Measurements from ENCODE around the gene NEO1. TPM values are rescaled to one million over a fixed set of nuclear protein-coding genes. Genes with fewer than 3 reads are reported as not detected.
"Not testable (repeated sequence)": the region's sequence is repeated elsewhere in the genome, so short reads cannot be mapped to it uniquely, and the experiment has no call there.

The NEO1 gene
- polyA plus RNA-seq, 1 donor from 2014 or later = 57.0 TPM

- no peaks in the 10 kb centered on the region for H3K36me3 ChIP-seq (ENCODE audit: insufficient read depth, low read length)
- no peaks in the 10 kb centered on the region for H3K9me2 ChIP-seq (ENCODE audit: insufficient read depth, low read length)
- H3K27me3 ChIP-seq (ENCODE audit: insufficient read depth, low read depth, low read length) = no peaks in the 10 kb centered on the region
- H4K20me1 ChIP-seq (ENCODE audit: insufficient read depth) = no peaks in the 10 kb centered on the region
- H3K9ac ChIP-seq (ENCODE audit: low read length) = no peak overlapping the region
- TF ChIP-seq SMC3 (conservative IDR thresholded peaks at IDR 0.05; ENCODE audit: poor library complexity) (no peak), TAF1 (IDR thresholded peaks at IDR 0.05; ENCODE audit: low read depth) (no peak), EZH2 (IDR thresholded peaks at IDR 0.05; ENCODE audit: borderline replicate concordance, insufficient read depth, low read length, poor library complexity, severe bottlenecking) (no peak), CTCF (IDR thresholded peaks at IDR 0.05; ENCODE audit: poor library complexity, severe bottlenecking) (no peak), POLR2AphosphoS5 (IDR thresholded peaks at IDR 0.05) (no peak), RAD21 (conservative IDR thresholded peaks at IDR 0.05) (no peak), REST (IDR thresholded peaks at IDR 0.05; ENCODE audit: borderline replicate concordance) (no peak), MXI1 (conservative IDR thresholded peaks at IDR 0.05; ENCODE audit: poor library complexity, severe bottlenecking) (no peak), EP300 (conservative IDR thresholded peaks at IDR 0.05; ENCODE audit: poor library complexity, severe bottlenecking) (no peak)
- H2AFZ ChIP-seq (ENCODE audit: low read depth, low read length) = no peak overlapping the region
- no peaks in the 10 kb centered on the region for H3K79me2 ChIP-seq (replicated peaks; ENCODE audit: insufficient read depth, low read length)
- H3K27ac ChIP-seq (ENCODE audit: low read length) = no peak overlapping the region
- H3K4me2 ChIP-seq (ENCODE audit: low read length) = no peak overlapping the region
- H3K4me3 ChIP-seq (ENCODE audit: low read length) = no peak overlapping the region
- H3K9me3 ChIP-seq (ENCODE audit: low read length) = no peaks in the 10 kb centered on the region
- no peaks in the 10 kb centered on the region for H3F3A ChIP-seq (ENCODE audit: insufficient read depth, low read length, poor library complexity, severe bottlenecking)
Measured at GRCh38 chr15:73296609-73297353, 244.5 kb downstream of the NEO1 start.

- Histone ChIP-seq H3K9me3 (ENCODE audit: low read length) (no peaks in the 10 kb centered on the region), H3K9ac (ENCODE audit: low read length) (no peak overlapping the region), H3K4me3 (ENCODE audit: low read length) (no peak overlapping the region), H3K36me3 (ENCODE audit: insufficient read depth, low read length) (no peaks in the 10 kb centered on the region), H3K27me3 (ENCODE audit: insufficient read depth, low read depth, low read length) (no peaks in the 10 kb centered on the region), H3K4me2 (ENCODE audit: low read length) (no peak overlapping the region), H3K79me2 (replicated peaks; ENCODE audit: insufficient read depth, low read length) (no peaks in the 10 kb centered on the region), H4K20me1 (ENCODE audit: insufficient read depth) (no peaks in the 10 kb centered on the region), H3K9me2 (ENCODE audit: insufficient read depth, low read length) (no peaks in the 10 kb centered on the region), H3F3A (ENCODE audit: insufficient read depth, low read length, poor library complexity, severe bottlenecking) (no peaks in the 10 kb centered on the region), H3K27ac (ENCODE audit: low read length) (no peak overlapping the region), H2AFZ (ENCODE audit: low read depth, low read length) (no peak overlapping the region)
- TF ChIP-seq RAD21 (conservative IDR thresholded peaks at IDR 0.05) = no peak
- no peak for TF ChIP-seq EP300 (conservative IDR thresholded peaks at IDR 0.05; ENCODE audit: poor library complexity, severe bottlenecking)
- no peak for TF ChIP-seq REST (IDR thresholded peaks at IDR 0.05; ENCODE audit: borderline replicate concordance)
- no peak for TF ChIP-seq MXI1 (conservative IDR thresholded peaks at IDR 0.05; ENCODE audit: poor library complexity, severe bottlenecking)
Measured at GRCh38 chr15:73298522-73299245, 246.4 kb downstream of the NEO1 start.

- not testable (repeated sequence) for H3K36me3 ChIP-seq (ENCODE audit: insufficient read depth, low read length); H4K20me1 ChIP-seq (ENCODE audit: insufficient read depth); H3F3A ChIP-seq (ENCODE audit: insufficient read depth, low read length, poor library complexity, severe bottlenecking); H3K4me2 ChIP-seq (ENCODE audit: low read length); H3K4me3 ChIP-seq (ENCODE audit: low read length); H3K27ac ChIP-seq (ENCODE audit: low read length); H2AFZ ChIP-seq (ENCODE audit: low read depth, low read length); H3K9me3 ChIP-seq (ENCODE audit: low read length); H3K9ac ChIP-seq (ENCODE audit: low read length); H3K9me2 ChIP-seq (ENCODE audit: insufficient read depth, low read length); H3K27me3 ChIP-seq (ENCODE audit: insufficient read depth, low read depth, low read length); H3K79me2 ChIP-seq (replicated peaks; ENCODE audit: insufficient read depth, low read length)
Measured at GRCh38 chr15:73300286-73300685, 248.0 kb downstream of the NEO1 start.

All from neural cell (in vitro differentiated cells).